Activated gamma-delta T cell (primary cell): ENCODE measurements around the gene SMARCC1.
A peak's percentile ranks its signal among the peaks of the same experiment; 100 is the strongest.
"Not testable (repeated sequence)": the region's sequence is repeated elsewhere in the genome, so short reads cannot be mapped to it uniquely, and the experiment has no call there.

Experiments used
- DNase-seq: peaks from one replicate; lab custom pipeline; 2025; lab: John Stamatoyannopoulos, UW
- total RNA-seq, 2 donors: gene quantifications; one replicate each; lab custom pipeline; 2026; lab: John Stamatoyannopoulos, UW

Gene SMARCC1
- 171 to 179 reads per million in 2 donors for total RNA-seq

DNA sequence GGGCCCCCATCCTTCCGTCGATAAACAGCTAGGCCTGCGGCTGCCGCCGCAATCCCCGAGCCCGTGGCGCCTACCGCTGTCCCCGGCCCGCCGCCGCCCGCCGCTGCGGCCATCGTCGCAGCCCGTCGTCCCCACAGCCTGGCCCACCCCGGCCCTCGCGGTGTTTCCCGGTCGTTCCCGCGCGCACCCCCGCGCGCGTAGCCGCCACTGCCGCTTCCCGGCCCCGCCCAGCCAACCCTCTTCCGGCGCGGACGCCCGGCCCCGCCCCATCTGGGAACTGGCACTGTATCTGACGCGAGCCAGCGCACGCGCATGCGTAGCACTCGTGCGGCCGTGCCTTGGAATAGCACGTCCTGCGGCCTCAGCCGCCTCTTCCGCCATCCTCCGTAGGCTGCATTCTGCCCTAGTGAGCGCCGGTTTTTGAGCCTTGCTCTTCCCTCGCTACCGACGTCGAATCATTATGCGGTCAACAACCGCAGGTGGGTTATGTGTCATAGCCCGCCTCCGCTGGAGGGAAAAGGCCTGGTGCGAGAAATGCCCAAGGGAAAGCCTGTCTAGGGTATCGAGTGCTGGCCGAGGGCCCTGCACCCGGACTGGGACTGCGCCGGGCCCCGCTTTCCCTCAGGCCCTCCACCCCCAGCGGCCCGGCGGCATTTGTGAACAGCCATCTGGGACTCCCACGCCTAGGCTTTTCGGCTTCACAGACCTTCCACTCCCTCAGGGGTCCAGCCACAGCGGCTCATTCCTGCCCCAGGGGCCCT lies at the start of gene SMARCC1:
TSS of gene SMARCC1 (minus strand) at position 209 of the 761 bp plus-strand sequence. CDS start at position 113, 96 bp downstream.
- peak; percentile 98 for DNase-seq

- not testable (repeated sequence) for DNase-seq
These were observed 47.8 kb upstream of the SMARCC1 start for GRCh38 chr3:47829482-47829881.

GRCh38 chr3:47825590-47825989 lies 43.9 kb upstream of the SMARCC1 start:
- no peak for DNase-seq

DNA sequence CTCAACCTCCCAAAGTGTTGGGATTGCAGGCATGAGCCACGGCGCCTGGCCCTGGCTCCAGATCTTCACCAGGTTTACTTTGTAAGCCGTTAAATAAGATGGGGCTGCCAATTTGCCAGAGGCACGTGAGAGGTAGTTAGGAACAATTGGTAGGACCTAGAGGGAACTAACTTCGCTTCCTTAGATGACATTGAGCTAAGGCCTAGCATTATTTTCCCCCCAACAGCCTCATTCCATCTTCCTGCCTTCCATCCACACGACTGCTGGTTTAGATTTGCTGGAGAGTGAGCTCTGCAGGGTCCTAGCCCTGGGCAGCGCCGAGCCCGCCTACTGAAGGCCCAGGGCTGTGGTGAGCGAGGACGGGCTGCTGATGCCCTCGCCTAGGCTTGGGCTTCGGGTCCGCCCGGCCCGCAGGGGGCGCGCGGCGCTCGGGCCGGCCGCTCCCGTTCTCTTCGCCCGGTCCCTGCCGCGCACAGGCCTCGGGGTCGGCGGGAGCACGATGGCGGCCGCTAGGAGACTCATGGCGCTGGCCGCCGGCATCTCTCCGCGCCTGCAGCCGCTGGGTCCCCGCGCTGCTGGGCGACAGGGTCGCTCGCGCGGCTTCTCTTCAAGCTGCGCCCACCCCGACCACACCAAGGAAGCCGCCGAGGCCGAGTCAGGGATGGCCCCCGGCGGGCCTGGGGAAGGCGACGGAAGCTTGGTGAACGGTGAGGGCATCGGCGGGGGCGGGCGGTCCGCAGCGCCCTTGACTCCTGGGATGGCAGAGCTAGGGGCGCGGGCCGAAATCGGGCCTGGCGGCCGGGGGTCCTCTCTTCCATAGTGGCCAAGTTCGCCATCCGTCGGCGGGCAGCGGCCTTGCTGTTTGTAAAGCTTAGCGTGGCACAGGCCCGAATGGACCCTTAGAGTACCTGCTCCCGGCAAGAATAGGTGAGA lies 43.1 kb upstream of the SMARCC1 start:
- DNase-seq = peak; percentile 66

- DNase-seq = no peak
These were observed 35.9 kb upstream of the SMARCC1 start for GRCh38 chr3:47817609-47818008.

- DNase-seq = no peak
These were observed 32.0 kb upstream of the SMARCC1 start for GRCh38 chr3:47813551-47814177.

DNA sequence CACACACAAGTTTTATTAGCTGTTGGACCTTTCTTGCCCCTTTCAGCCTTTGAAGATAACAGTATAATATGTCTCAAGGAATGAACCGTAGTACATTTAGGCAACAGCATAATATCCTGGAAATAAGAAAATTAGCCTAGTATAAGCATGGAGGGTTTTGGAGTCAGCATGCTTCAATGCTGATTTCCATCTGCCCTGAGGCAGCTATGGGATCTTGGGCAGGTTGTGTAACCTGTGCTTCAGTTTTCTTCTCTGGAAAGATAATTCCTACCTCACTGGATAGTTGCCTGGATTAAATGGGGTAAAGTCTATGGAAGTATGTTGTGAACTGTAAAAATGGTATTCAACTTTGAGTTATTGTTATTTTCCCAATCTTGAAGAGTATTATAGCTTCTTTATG lies 22.9 kb upstream of the SMARCC1 start:
- no peak for DNase-seq

- no peak for DNase-seq
These were observed 21.9 kb upstream of the SMARCC1 start for GRCh38 chr3:47803480-47804025.

DNA sequence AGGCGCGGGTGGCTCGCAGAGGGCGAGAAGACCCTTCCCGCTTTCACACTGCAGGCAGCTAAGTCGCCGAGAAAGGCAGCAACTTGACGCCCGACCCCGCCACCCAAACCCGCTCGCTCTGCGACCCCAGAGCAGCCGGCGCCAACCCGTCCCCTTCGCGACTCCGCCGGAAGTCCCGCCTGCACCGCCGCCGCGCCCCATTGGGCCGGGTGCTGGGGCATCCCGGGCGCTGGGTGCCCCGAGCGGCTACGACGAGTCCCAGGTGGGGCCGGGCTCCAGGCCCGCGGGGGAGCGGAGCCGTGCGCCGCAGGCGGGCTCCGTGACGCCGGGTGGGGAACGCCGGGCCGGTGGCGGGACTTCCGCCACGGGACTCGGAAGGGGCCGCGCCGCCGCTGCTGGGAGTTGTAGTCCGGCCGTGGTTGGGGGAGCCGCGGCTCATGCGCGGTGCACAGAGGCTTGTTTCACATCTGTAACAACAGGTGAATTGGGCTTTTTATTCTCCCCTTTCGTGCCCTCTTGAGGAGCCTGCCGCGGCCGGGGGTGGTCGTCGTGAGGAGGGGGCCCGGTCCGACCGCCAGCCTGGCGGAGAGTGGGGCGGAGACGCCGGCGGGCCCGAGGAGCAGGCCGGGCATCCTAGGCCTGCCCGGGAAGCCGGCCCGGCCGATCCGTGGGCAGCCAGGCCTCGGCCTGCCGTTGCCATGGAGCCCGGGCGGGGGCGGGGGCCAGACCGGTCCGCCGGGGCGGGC lies 21.2 kb upstream of the SMARCC1 start, which contains the start of gene DHX30:
TSS of gene DHX30 (plus strand) at position 405 of the 746 bp plus-strand sequence. CDS start 7,546 bp downstream, outside the sequence.
- DNase-seq = peak; percentile 82

DNA sequence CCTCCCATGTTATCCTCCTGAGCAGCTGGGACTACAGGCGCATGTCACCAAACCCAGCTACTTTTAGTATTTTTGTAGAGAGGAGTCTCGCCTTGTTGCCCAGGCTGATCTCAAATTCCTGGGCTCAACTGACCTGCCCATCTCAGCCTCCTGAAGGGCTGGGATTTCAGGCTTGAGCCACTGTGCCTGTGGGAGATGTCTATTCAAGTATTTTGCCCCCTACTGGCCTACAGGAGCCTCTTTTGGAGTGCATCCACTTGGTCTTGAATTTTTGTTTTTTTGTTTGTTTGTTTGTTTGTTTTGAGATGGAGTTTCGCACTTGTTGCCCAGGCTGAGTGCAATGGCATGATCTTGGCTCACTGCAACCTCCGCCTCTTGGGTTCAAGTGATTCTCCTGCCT lies 18.0 kb upstream of the SMARCC1 start:
- no peak for DNase-seq

DNA sequence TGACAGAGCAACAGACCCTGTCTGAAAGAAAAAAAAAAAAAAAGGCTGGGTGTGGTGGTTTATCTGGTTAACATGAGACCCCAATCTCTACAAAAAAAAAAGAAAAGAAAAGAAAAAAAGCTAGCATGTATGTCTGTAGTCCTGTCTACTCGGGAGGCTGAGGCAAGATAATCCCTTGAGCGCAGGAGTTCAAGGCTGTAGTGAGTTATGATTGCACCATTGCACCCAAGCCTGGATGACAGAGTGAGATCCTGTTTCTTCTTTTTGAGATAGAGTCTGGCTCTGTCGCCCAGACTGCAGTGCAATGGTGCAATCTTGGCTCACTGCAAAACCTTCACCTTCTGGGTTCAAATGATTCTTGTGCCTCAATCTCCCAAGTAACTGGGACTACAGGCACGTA lies 12.9 kb upstream of the SMARCC1 start:
- DNase-seq = no peak

DNA sequence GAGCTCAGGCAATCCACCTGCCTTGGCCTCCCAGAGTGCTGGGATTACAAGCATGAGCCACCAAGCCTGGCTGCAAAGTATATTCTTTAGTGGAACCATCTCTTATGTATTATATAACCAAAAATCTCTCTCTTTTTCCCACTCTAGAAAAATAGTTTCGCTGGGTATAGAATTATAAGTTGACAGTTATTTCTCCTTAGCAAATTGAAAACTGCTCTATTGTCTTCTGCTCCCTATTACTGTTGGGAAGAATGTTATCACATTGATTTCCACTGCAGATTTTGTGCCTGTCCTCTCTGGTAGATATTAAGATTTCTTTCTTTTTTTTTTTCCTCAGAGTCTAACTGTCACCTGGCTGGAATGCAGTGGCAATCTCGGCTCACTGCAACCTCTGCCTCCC lies 11.0 kb upstream of the SMARCC1 start:
- no peak for DNase-seq

DNA sequence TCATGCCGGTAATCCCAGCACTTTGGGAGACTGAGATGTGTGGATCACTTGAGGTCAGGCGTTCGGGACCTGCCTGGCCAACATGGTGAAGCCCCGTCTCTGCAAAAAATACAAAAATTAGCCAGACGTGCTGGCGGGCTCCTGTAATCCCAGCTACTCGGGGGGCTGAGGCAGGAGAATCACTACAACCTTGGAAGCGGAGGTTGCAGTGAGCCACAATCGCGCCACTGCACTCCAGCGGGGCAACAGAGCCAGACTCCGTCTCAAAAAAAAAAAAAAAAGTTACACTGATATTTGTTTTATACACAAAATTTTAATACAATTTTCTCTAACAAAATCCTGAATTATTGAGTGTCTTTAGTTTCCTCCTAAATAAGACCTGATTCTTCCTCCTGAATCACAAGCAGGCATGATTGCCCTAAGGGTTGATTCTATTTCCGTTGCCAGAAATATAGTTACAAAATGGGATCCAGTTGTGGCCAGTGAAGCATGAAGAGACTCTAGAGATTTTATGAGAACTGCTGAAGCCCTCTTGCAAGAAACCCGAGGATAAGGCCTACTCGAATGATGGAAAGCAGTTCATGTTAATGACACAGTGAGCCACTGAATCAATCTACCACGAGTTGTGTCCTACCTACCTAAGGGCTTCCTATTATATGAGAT lies 9.6 kb upstream of the SMARCC1 start:
- no peak for DNase-seq

- no peak for DNase-seq
These were observed 2.0 kb upstream of the SMARCC1 start for GRCh38 chr3:47783673-47784072.

- DNase-seq = no peak
These were observed 984 bp upstream of the SMARCC1 start for GRCh38 chr3:47782446-47783308.

DNA sequence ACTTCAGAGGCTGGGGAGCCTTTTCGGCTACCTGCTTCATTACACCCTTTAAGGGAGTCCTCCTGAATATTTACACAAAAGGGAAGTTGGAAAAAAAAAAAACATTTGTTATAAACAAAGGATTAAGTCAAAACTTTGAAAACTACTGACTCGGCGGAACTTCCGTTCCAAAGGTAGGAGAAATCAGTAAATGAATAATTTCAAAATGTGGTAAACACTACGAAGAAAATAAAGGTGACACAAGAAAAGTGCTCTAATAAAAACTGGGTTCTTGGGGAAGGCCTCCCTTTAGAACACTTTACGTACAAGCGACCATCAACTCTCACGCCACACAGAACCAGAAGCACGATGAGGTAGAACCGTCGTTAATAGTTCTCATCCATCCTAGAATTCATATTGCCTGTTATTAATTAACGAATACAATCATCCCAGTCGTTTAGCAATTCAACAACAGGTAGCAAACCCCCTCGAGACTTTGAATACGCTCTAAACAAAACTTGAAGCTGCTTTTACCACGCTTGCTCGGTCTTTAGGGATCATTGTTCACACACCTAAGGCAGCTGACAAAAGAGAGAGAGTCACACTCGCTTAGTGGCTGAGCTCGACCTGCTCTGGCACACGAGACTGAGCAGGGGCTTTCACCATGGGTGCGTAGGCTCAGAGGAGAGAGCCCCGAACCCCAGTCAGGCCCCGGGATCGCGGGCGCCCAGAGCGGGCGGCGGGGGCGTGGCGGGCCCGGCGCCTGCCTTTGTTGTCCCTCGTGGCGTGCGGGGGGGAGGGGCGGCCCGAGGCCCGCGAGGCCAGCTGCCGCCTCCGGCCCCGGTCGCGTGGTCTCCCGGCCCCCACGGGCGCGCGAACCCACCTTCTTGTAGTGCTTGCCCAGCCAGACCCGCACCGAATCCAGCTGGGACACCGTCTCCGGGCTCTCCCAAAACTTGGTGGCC lies 680 bp downstream of the SMARCC1 start:
- peak; percentile 53 for DNase-seq

- DNase-seq = no peak
These were observed 2.9 kb downstream of the SMARCC1 start for GRCh38 chr3:47778746-47779145.

- DNase-seq = no peak
These were observed 8.9 kb downstream of the SMARCC1 start for GRCh38 chr3:47772788-47773187.
